Dermis blood vessel endothelial cell (primary cell): ENCODE measurements around the gene GRHPR. TPM values are rescaled to one million over a fixed set of nuclear protein-coding genes. Genes with fewer than 3 reads are reported as not detected.

Experiments used
- DNase-seq: peaks from one replicate; pipeline ENCODE4 v3.0.0; 2010
- total RNA-seq: library from RNA; depleted of rRNA; stranded (reverse); fragments of >200 nt; gene quantifications from 2 replicates; pipeline ENCODE4 v1.2.3, GENCODE V29; 2014

The GRHPR gene
- total RNA-seq, 1 donor from 2014 or later: 174 TPM

- no peak for DNase-seq
These were observed 23.2 kb upstream of the GRHPR start for GRCh38 chr9:37399336-37399735.

GRCh38 chr9:37404590-37404989, 17.9 kb upstream of the GRHPR start:
- no peak for DNase-seq

- DNase-seq: no peak
These were observed 17.1 kb upstream of the GRHPR start for GRCh38 chr9:37405350-37405749.

- no peak for DNase-seq
These were observed 16.6 kb upstream of the GRHPR start for GRCh38 chr9:37405764-37406380.

- DNase-seq: no peak
These were observed 15.7 kb upstream of the GRHPR start for GRCh38 chr9:37406603-37407401.

- DNase-seq: no peak
These were observed 15.0 kb upstream of the GRHPR start for GRCh38 chr9:37407468-37407867.

- DNase-seq: no peak
These were observed 13.4 kb upstream of the GRHPR start for GRCh38 chr9:37408933-37409710.

GRCh38 chr9:37410354-37410861, 12.1 kb upstream of the GRHPR start:
- DNase-seq: no peak

- peak; percentile 25 for DNase-seq
These were observed 11.3 kb upstream of the GRHPR start for GRCh38 chr9:37410969-37411785.

GRCh38 chr9:37412431-37413151, 9.9 kb upstream of the GRHPR start:
- DNase-seq: no peak

- DNase-seq: no peak
These were observed 9.2 kb upstream of the GRHPR start for GRCh38 chr9:37413311-37413710.

GRCh38 chr9:37414503-37414943, 8.0 kb upstream of the GRHPR start:
- DNase-seq: no peak

- peak; percentile 83 for DNase-seq
These were observed 7.3 kb upstream of the GRHPR start for GRCh38 chr9:37415011-37415719.

- no peak for DNase-seq
These were observed 5.2 kb upstream of the GRHPR start for GRCh38 chr9:37417252-37417803.

GRCh38 chr9:37417857-37418618, 4.5 kb upstream of the GRHPR start:
- no peak for DNase-seq

- no peak for DNase-seq
These were observed 3.3 kb upstream of the GRHPR start for GRCh38 chr9:37419204-37419603.

GRCh38 chr9:37420271-37421215, 2.0 kb upstream of the GRHPR start:
- DNase-seq: no peak

GRCh38 chr9:37421914-37422288, 595 bp upstream of the GRHPR start:
- no peak for DNase-seq

GRCh38 chr9:37423508-37423907, 1.0 kb downstream of the GRHPR start:
- no peak for DNase-seq
